Measurements from ENCODE around the gene KLHL6.
A peak's percentile ranks its signal among the peaks of the same experiment; 100 is the strongest.
"Not testable (repeated sequence)": the region's sequence is repeated elsewhere in the genome, so short reads cannot be mapped to it uniquely, and the experiment has no call there.

KLHL6 gene

DNA sequence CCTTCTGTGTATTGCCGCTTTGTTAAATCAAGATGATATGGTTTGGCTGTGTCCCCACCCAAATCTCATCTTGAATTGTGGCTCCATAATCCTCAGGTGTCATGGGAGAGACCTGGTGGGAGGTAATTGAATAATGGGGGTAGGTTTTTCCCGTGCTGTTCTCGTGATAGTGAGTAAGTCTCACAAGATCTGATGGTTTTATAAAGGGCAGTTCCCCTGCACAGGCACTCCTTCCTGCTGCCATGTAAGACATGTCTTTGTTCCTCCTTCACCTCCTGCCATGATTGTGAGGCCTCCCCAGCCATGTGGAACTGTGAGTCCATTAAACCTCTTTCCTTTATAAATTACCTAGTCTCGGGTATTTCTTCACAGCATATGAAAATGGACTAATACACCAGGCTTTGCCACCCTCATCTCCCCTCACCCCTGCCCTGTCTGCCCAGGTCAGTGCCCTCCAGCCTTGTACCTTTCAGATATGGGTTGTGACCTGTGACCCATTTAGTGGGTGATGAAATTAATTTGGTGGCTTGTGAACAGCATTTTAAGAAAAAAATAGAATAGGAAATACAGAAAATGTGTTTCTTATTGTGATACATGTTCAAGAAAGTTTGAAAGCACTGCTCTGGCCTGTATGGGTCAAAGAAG lies 71.0 kb downstream of the KLHL6 start:
- DNase-seq: no peak

DNA sequence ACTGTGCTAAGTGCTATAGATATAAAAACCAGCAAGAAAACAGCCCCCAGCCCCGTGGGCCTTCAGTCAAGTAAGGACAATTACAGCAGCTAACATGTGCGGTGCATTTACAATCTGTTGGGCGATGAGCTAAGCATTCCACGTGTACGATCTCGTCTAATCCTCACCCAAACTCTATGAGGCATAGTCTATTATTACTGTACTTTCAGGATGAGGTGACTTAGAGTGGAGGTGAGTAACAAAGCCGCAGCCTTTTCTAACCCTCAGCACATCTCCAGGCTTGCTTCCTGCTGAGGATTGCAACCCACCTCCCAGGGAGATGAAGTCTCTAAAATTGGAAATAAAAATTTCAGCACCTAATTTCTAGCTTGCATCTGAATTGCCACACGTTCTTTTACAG lies 73.9 kb downstream of the KLHL6 start:
- no peak for DNase-seq

DNA sequence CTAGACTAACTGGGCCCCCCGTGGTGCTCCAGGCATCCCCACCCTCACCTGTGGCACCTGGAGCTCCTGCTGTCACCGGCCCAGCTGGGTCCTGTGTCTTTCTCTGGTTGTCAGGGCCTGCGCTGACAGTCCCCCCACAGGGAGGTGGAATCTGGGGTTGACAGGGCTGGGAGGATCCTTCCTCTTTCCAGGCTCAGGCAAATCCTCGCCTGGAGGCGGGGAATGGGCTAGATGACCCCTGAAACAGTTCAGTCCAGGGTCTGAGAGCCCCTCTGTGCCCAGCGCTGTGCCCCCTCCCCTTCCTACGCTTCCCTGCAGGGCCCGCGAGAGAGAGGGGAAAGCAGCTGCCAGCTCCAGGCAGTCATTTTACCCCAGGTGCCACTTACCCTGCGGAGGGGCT lies 77.0 kb downstream of the KLHL6 start:
- DNase-seq: no peak

- DNase-seq: no peak
Measured at GRCh38 chr3:183477801-183478456, 77.6 kb downstream of the KLHL6 start.

DNA sequence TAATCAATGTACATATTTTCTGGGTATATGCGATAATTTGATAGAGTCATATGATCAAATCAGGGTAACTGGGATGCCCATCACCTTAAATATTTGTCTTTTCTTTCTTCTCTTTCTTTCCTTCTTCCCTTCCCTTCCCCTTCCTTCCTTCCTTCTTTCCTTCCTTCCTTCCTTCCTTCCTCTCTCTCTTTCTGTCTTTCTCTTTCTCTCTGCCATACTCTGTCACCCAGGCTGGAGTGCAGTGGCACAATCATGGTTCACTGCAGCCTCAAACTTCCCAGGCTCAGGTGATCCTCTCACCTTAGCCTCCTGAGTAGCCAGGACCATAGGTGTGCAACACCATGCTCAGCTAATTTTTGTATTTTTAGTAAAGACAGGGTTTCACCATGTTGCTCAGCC lies 79.7 kb downstream of the KLHL6 start:
- DNase-seq: not testable (repeated sequence)

DNA sequence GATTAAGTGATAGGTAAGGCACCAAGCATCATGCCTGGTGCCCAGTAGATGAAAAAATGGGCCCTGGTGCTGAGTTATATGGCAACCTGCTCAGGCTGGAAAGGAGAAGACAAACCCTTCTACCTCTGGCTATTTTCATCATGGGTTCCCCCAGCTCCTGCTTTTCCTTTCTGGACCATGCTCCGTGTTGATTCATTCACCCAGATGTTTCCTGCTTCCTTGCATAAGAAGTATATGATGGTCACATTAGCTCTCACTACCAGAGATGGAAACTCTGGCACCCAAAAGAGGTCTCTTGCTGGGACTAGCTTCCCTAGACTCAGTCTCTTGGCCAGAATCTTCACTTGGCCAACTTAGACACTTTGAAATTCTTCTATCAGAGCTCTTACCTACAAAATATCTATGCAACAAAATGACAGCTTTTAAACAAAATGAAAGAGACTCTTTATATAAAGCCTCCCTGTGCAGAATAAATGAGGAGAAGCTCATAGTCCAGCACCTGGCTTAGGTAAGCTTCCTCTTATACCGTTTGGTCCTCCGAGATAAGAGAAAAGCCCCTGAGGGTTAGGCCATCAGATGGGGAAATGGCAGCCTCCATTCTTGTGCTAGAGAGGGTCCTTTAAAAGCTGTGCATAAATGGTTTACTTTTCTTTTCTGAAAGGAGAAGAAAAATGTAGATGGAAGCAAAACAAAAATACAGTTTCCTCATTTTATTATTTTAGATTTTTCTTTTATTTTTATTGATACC lies 80.3 kb downstream of the KLHL6 start:
- no peak for DNase-seq

- no peak for DNase-seq
Measured at GRCh38 chr3:183473969-183474368, 81.5 kb downstream of the KLHL6 start.

DNA sequence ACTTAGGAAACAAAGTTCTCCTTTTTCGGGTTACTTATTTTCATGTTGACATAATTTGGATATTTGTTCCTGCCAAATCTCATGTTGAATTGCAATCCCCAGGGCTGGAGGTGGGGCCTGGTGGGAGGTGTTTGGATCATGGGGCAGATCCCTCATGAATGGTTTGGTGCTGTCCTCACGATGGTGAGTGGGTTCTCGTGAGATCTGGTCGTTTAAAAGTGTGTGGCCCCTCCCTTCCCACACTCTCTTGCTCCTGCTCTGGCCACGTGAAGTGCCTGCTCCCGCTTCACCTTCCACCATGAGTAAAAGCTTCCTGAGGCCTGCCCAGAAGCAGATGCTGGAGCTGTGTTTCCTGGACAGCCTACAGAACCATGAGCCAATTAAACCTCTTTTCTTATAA lies 83.4 kb downstream of the KLHL6 start:
- no peak for DNase-seq

DNA sequence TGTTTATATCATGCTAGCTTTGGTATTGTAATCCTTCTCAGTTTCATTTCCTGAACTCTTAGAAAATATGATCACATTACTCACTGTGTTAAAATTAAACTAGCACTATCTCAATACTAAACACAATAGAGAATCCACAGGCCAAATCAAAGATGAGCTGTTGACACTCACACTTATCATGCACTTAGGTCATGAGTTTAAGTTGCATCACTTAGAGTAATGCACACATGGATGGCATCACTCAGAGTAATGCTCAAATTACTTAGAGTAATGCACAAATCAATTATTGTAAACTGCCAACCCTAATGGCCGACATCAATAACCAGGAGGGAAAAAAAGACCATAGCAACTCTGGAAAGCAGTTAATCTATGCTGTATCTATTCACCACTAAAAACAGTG lies 87.1 kb downstream of the KLHL6 start:
- no peak for DNase-seq

DNA sequence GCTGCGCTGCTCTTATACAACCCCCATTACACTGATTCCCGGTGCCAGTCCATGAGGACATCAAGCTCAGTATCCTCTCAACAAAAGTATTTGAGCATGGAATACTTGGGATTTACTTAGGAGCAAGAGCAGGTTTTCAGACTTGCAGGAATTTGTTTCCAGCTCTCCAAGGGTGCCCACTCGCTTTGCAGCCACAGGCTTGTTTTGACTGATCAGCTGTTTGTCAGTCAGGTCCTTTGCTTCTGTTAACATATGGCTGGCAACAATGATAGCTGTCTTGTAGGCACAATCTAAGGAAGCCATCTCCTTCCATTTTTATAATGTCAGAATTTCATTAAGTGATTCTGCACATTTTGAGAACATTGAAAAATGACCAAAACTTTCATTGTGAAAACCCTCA lies 88.9 kb downstream of the KLHL6 start:
- no peak for DNase-seq

DNA sequence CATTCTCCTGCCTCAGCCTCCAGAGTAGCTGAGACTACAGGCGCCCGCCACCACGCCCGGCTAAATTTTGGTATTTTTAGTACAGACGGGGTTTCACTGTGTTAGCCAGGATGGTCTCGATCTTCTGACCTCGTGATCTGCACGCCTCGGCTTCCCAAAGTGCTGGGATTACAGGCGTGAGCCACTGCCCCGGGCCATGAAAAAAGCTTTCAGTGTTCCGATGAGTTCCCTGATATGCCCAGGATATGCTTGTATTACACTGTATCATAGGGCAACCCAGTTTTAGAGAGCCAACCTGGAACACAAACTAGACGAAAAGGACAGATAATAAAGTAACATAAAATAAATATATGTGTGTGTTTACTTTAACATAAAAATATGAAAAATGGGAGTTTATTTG lies 89.8 kb downstream of the KLHL6 start:
- DNase-seq: not testable (repeated sequence)

DNA sequence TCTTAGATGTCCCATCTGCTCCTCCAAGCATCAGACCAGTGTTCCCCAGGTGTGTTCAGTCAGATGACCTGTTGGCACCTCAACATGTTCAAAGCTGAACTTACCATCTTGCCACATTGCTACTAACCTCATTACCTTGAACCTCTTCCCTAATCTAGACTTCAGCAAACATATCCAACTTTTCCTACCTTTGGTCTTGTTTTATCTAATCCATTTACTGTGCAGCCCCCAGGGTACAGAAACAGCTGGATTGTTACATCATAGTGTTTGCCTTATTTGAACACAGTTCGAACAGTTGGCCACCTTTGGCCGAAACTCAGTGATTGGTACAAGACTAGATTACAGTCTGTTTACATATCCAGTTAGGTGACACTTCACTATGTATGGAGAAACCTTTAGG lies 91.0 kb downstream of the KLHL6 start:
- DNase-seq: no peak

DNA sequence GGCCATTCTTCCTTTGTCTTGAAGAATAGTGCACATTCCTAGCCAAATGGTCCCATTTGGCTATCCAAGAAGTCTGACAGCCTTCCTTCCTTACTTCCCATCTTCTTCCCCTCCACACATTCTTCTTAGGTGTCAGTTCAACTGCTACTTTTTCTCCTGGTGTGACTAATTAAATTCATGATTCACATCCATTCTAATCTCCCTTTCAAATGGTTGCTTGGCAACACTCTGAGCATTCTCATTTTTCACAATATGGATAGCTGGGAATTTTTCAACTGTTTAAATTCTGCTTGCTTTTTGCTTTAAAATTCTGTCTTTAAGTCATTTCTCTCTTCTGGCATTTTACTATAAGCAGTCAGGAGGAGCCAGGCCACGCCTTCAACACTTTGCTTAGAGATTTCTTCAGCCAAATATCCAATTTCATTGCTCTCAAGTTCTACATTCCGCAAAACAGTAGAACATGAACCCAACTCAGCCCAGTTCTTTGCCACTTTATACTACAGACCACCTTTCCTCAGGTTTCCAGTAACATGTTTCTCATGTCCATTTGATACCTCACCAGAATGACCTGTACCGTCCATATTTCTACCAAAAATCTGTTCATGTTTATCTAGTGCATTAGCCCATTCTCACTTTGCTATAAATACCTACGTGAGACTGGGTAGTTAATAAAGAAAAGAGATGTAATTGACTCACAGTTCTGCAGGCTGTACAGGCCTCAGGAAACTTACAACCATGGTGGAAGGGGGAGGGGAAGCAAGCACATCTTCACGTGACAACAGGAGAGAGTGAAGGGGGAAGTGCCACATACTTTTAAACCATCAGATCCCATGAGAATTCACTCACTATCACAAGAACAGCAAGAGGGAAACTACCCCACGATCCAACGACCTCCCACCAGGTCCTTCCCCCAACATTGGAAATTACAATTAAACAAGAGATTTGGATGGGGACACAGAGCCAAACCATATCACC lies 95.1 kb downstream of the KLHL6 start:
- DNase-seq: no peak

GRCh38 chr3:183455089-183455488 lies 100.4 kb downstream of the KLHL6 start:
- DNase-seq: no peak

DNA sequence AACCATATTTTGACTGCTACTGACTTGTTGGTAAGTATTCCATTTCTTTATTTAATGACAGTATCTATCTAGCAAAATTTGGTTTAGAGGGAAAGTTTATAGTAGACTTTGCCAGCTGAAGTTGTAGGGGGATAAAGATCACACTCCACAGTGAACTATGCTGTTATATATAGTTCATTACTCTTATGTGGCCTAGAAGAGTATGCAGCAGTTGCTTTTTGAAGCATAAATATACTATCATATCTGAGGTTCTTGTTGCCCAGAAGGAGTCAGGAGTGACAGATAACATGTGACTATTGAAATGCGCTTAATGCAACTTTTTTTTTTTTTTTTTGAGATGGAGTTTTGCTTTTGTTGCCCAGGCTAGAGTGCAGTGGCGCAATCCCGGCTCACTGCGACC lies 101.4 kb downstream of the KLHL6 start:
- DNase-seq: no peak

DNA sequence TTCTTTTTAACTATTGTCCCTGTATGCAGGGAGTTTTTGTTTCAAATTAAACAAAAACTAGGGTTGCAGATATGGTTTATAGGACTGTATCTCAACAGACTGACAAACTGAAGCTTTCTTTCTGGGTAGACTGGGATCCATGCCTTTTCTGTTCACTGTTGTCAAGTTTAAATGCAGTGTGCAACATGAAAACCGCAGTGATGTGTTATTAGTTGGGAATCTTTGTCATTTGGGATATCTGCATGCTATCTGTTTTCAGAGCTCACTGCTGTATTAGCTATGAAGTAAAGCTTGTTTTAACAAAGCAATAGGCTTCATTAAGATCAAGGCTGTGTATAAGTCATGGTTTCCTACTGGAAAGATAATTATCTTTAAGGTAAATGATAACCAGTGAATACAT lies 105.7 kb downstream of the KLHL6 start:
- DNase-seq: no peak

- DNase-seq: peak; percentile 17
Measured at GRCh38 chr3:183449391-183449790, 106.1 kb downstream of the KLHL6 start.

DNA sequence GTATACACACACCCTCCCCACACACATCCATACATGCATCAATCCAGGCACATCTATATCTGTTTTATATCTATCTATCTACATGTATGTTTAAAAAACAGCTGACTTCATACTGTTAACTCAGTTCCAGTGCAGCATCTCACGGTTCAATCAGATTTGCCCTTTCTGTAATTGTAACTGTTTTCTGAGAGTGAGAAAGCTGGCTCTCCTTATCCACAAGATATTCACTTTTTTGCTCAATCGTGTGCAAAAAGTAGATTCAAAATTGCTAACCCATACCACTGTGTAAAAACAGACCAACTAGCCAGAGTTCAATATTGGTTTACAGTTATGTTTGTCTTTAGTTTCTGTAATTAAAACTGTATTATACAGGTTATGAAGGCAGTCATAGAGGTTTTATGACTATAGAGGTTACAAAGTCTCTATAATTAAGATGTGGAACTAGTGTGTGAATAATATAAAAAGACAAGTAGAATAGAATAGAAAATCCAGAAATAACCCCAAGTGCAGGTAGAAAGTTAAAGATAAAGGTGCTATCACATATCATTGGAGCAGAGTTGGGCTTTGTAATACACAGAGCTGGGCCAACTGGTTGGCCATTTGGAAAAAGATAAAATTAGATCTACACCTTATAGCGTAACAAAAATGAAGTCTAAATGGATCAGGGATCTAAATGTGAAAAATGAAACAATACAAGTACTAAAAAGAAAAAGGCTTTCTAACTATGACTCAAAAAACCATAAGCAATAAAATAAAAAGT lies 107.0 kb downstream of the KLHL6 start:
- no peak for DNase-seq

DNA sequence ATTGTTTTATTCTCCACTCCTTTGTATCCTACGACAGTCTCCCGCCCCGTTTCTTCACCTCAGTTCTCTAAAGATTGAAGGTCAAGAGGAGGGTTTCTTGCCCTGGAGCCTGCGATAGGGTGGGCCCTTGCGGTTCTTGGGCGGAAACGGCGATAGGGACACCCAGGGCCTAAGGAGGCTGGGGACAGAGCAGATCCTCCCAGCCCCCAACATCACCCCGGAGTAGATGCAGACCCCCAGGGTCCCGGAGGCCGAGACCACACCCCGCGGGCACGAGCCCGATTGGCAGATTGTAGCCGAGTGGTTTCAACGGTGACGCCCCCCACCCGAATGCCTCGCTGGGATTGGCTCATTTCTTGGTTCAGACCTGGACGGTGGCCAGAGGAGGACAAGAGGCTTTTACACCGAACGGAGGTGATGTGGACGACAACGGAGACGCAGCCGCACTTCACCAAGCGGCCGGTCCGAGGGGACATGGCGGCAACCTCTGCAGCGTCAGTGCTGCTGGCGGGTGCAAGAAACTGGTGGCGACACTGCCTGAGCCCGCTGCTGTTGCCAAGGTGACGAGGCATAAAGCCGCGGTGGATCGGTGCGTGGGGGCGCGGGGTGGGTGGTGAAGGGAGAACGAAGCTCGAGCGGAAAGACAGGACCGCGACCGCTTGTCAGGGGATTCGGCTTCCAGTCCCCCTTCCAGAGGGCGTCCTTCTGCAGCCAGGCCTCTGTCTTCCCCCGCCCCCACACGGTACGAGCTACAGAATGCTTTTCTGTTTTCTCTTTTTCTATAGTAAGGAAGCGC lies 108.1 kb downstream of the KLHL6 start:
- DNase-seq: peak; percentile 93

GRCh38 chr3:183446838-183447205 lies 108.7 kb downstream of the KLHL6 start:
- DNase-seq: no peak

- DNase-seq: no peak
Measured at GRCh38 chr3:183444748-183445147, 110.8 kb downstream of the KLHL6 start.
